Breast epithelium (tissue), 3 donors: ENCODE results near the gene NDUFAF3.

Experiments
- POLR2A ChIP-seq: fragments of 450-650 bp; IDR thresholded peaks from one replicate; pipeline ENCODE4 v1.6.1; 2016; ENCODE audit warnings: antibody characterized with exemption, mild to moderate bottlenecking, moderate library complexity
- TF ChIP-seq, protein P1 (sequence below), 3 donors: fragments of 450-650 bp; IDR thresholded peaks; one replicate each; pipeline ENCODE4 v1.5.1; 2016 to 2017; ENCODE audit warnings: antibody characterized with exemption in 3 of 3, mild to moderate bottlenecking in 3 of 3, moderate library complexity in 3 of 3

GRCh38 chr3:48985831-48986376 is 36.0 kb upstream of the NDUFAF3 start:
- TF ChIP-seq, protein P1, sequence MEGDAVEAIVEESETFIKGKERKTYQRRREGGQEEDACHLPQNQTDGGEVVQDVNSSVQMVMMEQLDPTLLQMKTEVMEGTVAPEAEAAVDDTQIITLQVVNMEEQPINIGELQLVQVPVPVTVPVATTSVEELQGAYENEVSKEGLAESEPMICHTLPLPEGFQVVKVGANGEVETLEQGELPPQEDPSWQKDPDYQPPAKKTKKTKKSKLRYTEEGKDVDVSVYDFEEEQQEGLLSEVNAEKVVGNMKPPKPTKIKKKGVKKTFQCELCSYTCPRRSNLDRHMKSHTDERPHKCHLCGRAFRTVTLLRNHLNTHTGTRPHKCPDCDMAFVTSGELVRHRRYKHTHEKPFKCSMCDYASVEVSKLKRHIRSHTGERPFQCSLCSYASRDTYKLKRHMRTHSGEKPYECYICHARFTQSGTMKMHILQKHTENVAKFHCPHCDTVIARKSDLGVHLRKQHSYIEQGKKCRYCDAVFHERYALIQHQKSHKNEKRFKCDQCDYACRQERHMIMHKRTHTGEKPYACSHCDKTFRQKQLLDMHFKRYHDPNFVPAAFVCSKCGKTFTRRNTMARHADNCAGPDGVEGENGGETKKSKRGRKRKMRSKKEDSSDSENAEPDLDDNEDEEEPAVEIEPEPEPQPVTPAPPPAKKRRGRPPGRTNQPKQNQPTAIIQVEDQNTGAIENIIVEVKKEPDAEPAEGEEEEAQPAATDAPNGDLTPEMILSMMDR (IDR thresholded peaks at IDR 0.05): no peak
- no peak for TF ChIP-seq POLR2A
